Panc1 (cell line): ENCODE results near the gene FAF1. TPM values are rescaled to one million over a fixed set of nuclear protein-coding genes. Genes with fewer than 3 reads are reported as not detected.

ENCODE experiments used
- ATAC-seq: fragments of 200-7000 bp; cut with Tn5 transposase; 2 replicates; pipeline ENCODE4 v1.9.1; 2020; ENCODE audit warnings: mild to moderate bottlenecking, moderate library complexity
- BruUV-seq: library from RNA; stranded (reverse); fragments of 400-500 nt; replicated peaks from 2 replicates; lab custom pipeline; 2021; lab: Mats Ljungman, UMichigan
- CTCF ChIA-PET: fragments of 300-600 bp; sonication (Branson Sonifier 250); formaldehyde crosslinking; loops from one replicate; lab custom pipeline; 2022; ENCODE audit warnings: antibody characterized with exemption; lab: Charles Lee
- POLR2A ChIA-PET: fragments of 300-600 bp; sonication (Branson Sonifier 250); formaldehyde crosslinking; loops from one replicate; lab custom pipeline; 2022; ENCODE audit warnings: antibody characterized with exemption; lab: Charles Lee
- DNase-seq: peaks from one replicate; pipeline ENCODE4 v3.0.0-alpha.2; 2010; ENCODE audit warnings: low read depth, low spot score
- H3K27ac ChIP-seq: 2 replicates; pipeline ENCODE4 v1.5.1; 2011; ENCODE audit warnings: mild to moderate bottlenecking, low read length, inconsistent platforms
- H3K27me3 ChIP-seq: fragments of 200-500 bp; sonication (Bioruptor generic); 2 replicates; pipeline ENCODE4 v1.6.0; 2014; ENCODE audit warnings: low read length, inconsistent platforms; ENCODE audit not compliant: control insufficient read depth, insufficient read depth
- H3K36me3 ChIP-seq: fragments of 200-500 bp; sonication (Bioruptor generic); 2 replicates; pipeline ENCODE4 v1.5.1; 2014; ENCODE audit warnings: inconsistent platforms, mild to moderate bottlenecking, low read length, moderate library complexity; ENCODE audit not compliant: control insufficient read depth, insufficient read depth
- H3K4me1 ChIP-seq: 2 replicates; pipeline ENCODE4 v1.5.1; 2011; ENCODE audit warnings: inconsistent platforms, mild to moderate bottlenecking, low read length, moderate library complexity; ENCODE audit not compliant: control insufficient read depth, insufficient read depth
- H3K4me3 ChIP-seq, 2 experiments: 2 replicates each; pipeline ENCODE4 v1.5.1; 2011 to 2012; ENCODE audit warnings: low read depth in 2 of 2, low read length in 2 of 2, mild to moderate bottlenecking in 2 of 2, inconsistent platforms in 1 of 2, moderate library complexity in 1 of 2
- H3K9me3 ChIP-seq: fragments of 200-500 bp; sonication (Bioruptor generic); 2 replicates; pipeline ENCODE4 v1.5.1; 2014; ENCODE audit warnings: low read depth, mild to moderate bottlenecking, inconsistent platforms, low read length, moderate library complexity; ENCODE audit not compliant: control insufficient read depth, insufficient read depth
- POLR2AphosphoS5 ChIP-seq: IDR thresholded peaks from 2 replicates; pipeline ENCODE4 v1.6.1; 2012; ENCODE audit warnings: mild to moderate bottlenecking, low read depth, low read length, moderate library complexity
- SIN3A ChIP-seq: IDR thresholded peaks from 2 replicates; pipeline ENCODE4 v1.6.1; 2012; ENCODE audit warnings: low read depth, mild to moderate bottlenecking, low read length, moderate library complexity, borderline replicate concordance; ENCODE audit not compliant: insufficient read depth
- TCF7L2 ChIP-seq: IDR thresholded peaks from 2 replicates; pipeline ENCODE4 v1.6.1; 2011; ENCODE audit warnings: mild to moderate bottlenecking, low read depth, low read length, inconsistent platforms
- in situ Hi-C: cut with HindIII; loops from 2 replicates; pipeline ENCODE4 v1.10.0; 2016; ENCODE audit warnings: low sequenced_read_pairs, low pct_unique_long_range_greater_than_20kb
- intact Hi-C: fragments of 100-400 bp; cut with micrococcal nuclease; formaldehyde crosslinking; loops from one replicate; pipeline ENCODE4 v1.10.0; 2022; ENCODE audit not compliant: unreplicated experiment
- total RNA-seq: library from RNA; stranded (reverse); gene quantifications from one replicate; pipeline ENCODE4 v1.2.1, GENCODE V29; 2021; ENCODE audit not compliant: unreplicated experiment
- TF ChIP-seq, protein P1 (sequence below), 2 experiments: IDR thresholded peaks; 2 replicates each; pipeline ENCODE4 v1.6.1; 2011 to 2012; ENCODE audit warnings: low read depth in 2 of 2, control low read depth in 1 of 2, low read length in 1 of 2, mild to moderate bottlenecking in 1 of 2, moderate library complexity in 1 of 2; ENCODE audit not compliant: insufficient read depth in 1 of 2
- TF ChIP-seq, protein P2 (sequence below): fragments of 450-650 bp; IDR thresholded peaks from 2 replicates; pipeline ENCODE4 v1.5.1; 2017; ENCODE audit warnings: mild to moderate bottlenecking

Gene FAF1
- total RNA-seq, 1 experiment from 2014 or later = 101 TPM

DNA sequence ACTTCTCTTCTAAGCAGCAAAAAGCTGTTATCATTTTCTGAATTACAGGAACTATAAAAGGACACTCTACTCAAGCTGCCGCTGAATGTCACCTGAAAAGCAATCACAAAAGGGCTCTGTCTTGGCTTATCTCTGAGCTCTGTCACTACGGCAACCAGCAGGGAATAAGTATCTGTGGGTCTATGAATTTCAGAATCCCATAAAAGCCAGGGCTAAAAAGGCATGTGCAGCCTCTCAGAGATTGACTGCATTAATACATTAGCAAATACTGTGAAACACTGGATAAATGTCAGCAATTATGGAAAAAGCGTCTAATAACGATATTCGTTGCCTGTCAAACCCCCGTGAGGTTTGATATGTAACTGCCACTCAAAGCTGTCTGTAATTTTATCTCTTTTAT is 326.6 kb downstream of the FAF1 start:
- no TSS peak for BruUV-seq
- TF ChIP-seq, protein P1, sequence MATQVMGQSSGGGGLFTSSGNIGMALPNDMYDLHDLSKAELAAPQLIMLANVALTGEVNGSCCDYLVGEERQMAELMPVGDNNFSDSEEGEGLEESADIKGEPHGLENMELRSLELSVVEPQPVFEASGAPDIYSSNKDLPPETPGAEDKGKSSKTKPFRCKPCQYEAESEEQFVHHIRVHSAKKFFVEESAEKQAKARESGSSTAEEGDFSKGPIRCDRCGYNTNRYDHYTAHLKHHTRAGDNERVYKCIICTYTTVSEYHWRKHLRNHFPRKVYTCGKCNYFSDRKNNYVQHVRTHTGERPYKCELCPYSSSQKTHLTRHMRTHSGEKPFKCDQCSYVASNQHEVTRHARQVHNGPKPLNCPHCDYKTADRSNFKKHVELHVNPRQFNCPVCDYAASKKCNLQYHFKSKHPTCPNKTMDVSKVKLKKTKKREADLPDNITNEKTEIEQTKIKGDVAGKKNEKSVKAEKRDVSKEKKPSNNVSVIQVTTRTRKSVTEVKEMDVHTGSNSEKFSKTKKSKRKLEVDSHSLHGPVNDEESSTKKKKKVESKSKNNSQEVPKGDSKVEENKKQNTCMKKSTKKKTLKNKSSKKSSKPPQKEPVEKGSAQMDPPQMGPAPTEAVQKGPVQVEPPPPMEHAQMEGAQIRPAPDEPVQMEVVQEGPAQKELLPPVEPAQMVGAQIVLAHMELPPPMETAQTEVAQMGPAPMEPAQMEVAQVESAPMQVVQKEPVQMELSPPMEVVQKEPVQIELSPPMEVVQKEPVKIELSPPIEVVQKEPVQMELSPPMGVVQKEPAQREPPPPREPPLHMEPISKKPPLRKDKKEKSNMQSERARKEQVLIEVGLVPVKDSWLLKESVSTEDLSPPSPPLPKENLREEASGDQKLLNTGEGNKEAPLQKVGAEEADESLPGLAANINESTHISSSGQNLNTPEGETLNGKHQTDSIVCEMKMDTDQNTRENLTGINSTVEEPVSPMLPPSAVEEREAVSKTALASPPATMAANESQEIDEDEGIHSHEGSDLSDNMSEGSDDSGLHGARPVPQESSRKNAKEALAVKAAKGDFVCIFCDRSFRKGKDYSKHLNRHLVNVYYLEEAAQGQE (IDR thresholded peaks at IDR 0.05; ENCODE audit: insufficient read depth in 1 of 2, low read depth in 2 of 2, low read length in 1 of 2) = no peak
- TF ChIP-seq POLR2AphosphoS5 (no peak), SIN3A (no peak), TCF7L2 (no peak)
- TF ChIP-seq, protein P2, sequence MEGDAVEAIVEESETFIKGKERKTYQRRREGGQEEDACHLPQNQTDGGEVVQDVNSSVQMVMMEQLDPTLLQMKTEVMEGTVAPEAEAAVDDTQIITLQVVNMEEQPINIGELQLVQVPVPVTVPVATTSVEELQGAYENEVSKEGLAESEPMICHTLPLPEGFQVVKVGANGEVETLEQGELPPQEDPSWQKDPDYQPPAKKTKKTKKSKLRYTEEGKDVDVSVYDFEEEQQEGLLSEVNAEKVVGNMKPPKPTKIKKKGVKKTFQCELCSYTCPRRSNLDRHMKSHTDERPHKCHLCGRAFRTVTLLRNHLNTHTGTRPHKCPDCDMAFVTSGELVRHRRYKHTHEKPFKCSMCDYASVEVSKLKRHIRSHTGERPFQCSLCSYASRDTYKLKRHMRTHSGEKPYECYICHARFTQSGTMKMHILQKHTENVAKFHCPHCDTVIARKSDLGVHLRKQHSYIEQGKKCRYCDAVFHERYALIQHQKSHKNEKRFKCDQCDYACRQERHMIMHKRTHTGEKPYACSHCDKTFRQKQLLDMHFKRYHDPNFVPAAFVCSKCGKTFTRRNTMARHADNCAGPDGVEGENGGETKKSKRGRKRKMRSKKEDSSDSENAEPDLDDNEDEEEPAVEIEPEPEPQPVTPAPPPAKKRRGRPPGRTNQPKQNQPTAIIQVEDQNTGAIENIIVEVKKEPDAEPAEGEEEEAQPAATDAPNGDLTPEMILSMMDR = no peak
- H3K9me3 ChIP-seq = no peaks in the 10 kb centered on the region
- no peaks in the 10 kb centered on the region for H3K4me1 ChIP-seq
- H3K4me3 ChIP-seq = no peak overlapping the region
- H3K27ac ChIP-seq = no peak overlapping the region
- in situ Hi-C loops = no loop called here
- no peak for DNase-seq
- no peaks in the 10 kb centered on the region for H3K27me3 ChIP-seq
- no peaks in the 10 kb centered on the region for H3K36me3 ChIP-seq
- ATAC-seq = no peak
- intact Hi-C loops = no loop called here
- POLR2A ChIA-PET = no interaction called here
- CTCF ChIA-PET = interaction anchor here (0.8 kb wide), 1 partner anchor 22 kb away, joined by 4 read pairs; no protein-coding TSS in a partner anchor

DNA sequence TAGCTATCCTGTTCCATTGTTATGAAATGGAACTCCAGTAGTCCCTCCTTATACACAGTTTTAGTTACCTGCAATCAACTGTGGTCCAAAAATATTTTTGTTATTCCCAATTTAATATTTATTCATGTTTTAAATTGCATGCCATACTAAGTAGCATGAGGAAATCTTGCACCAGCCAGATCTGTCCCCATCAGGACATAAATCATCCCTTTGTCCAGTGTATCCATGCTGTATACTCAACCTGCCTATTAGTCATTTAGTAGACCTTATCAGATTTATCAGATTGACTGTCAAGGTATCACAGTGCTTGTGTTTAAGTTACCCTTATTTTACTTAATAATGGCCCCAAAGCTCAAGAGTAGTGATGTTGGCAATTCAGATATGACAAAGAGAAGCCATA is 328.9 kb downstream of the FAF1 start:
- ChIA-PET CTCF (no interaction called here), POLR2A (no interaction called here)
- Histone ChIP-seq H3K27ac (no peak overlapping the region), H3K4me3 (no peak overlapping the region), H3K36me3 (no peaks in the 10 kb centered on the region), H3K4me1 (no peaks in the 10 kb centered on the region), H3K9me3 (no peaks in the 10 kb centered on the region), H3K27me3 (no peaks in the 10 kb centered on the region)
- in situ Hi-C loops = no loop called here
- ATAC-seq (no peak), DNase-seq (no peak)
- intact Hi-C loops = no loop called here
- TF ChIP-seq TCF7L2 = no peak
- TF ChIP-seq, protein P2 = no peak
- TF ChIP-seq, protein P1 (IDR thresholded peaks at IDR 0.05; ENCODE audit: insufficient read depth in 1 of 2, low read depth in 2 of 2, low read length in 1 of 2) = no peak
- no peak for TF ChIP-seq SIN3A
- no peak for TF ChIP-seq POLR2AphosphoS5
- BruUV-seq = no TSS peak
